Right kidney (tissue), 1 donor: Measurements from ENCODE around the gene ZBTB43.

Source experiments
- DNase-seq: peaks from one replicate; pipeline ENCODE4 v3.0.0-alpha.2; 2016

Gene ZBTB43

GRCh38 chr9:126886034-126886822 is 81.4 kb downstream of the ZBTB43 start:
- peak; percentile 59 for DNase-seq

GRCh38 chr9:126886897-126887296 is 82.1 kb downstream of the ZBTB43 start:
- no peak for DNase-seq
